SK-N-SH treated with all-trans-retinoic acid at 6 μM for 48 hours (cell line): ENCODE results near the gene ANGPTL5.
A peak's percentile ranks its signal among the peaks of the same experiment; 100 is the strongest.

Source experiments
- ATAC-seq: fragments of 200-7000 bp; cut with Tn5 transposase; 3 replicates; pipeline ENCODE4 v1.9.1; 2020; ENCODE audit warnings: mild to moderate bottlenecking, moderate library complexity
- ARNTL ChIP-seq: fragments of 450-650 bp; formaldehyde crosslinking; IDR thresholded peaks from 2 replicates; pipeline ENCODE4 v1.5.0; 2020; ENCODE audit warnings: low read depth, mild to moderate bottlenecking, moderate library complexity, borderline replicate concordance
- BACH2 ChIP-seq: fragments of 250-450 bp; sonication (Bioruptor Pico); IDR thresholded peaks from 2 replicates; pipeline ENCODE4 v1.9.0; 2021; ENCODE audit warnings: mild to moderate bottlenecking, borderline replicate concordance
- CREB5 ChIP-seq: fragments of 250-450 bp; sonication (Bioruptor Pico); IDR thresholded peaks from 2 replicates; pipeline ENCODE4 v1.5.1; 2020; ENCODE audit warnings: low read depth, mild to moderate bottlenecking, moderate library complexity
- CSDC2 ChIP-seq: fragments of 250-450 bp; sonication (Bioruptor Pico); IDR thresholded peaks from 2 replicates; pipeline ENCODE4 v1.5.0; 2020; ENCODE audit warnings: mild to moderate bottlenecking, moderate library complexity
- CSRNP3 ChIP-seq: fragments of 250-450 bp; sonication (Bioruptor Pico); IDR thresholded peaks from 2 replicates; pipeline ENCODE4 v1.5.1; 2021; ENCODE audit warnings: mild to moderate bottlenecking, moderate library complexity
- ESRRG ChIP-seq: fragments of 250-450 bp; sonication (Bioruptor Pico); IDR thresholded peaks from 2 replicates; pipeline ENCODE4 v1.6.1; 2021; ENCODE audit warnings: mild to moderate bottlenecking
- GLIS3 ChIP-seq: fragments of 250-450 bp; sonication (Bioruptor Pico); IDR thresholded peaks from 2 replicates; pipeline ENCODE4 v1.5.0; 2020; ENCODE audit warnings: mild to moderate bottlenecking, moderate library complexity
- ISL1 ChIP-seq: fragments of 250-450 bp; sonication (Bioruptor Pico); IDR thresholded peaks from 2 replicates; pipeline ENCODE4 v2.1.2; 2022; ENCODE audit warnings: mild to moderate bottlenecking, moderate library complexity
- OSR1 ChIP-seq: fragments of 250-450 bp; sonication (Bioruptor Pico); IDR thresholded peaks from 2 replicates; pipeline ENCODE4 v1.8.0; 2022; ENCODE audit warnings: moderate library complexity, mild to moderate bottlenecking, inconsistent platforms
- PATZ1 ChIP-seq: fragments of 250-450 bp; sonication (Bioruptor Pico); IDR thresholded peaks from 2 replicates; pipeline ENCODE4 v1.8.0; 2020; ENCODE audit warnings: mild to moderate bottlenecking, moderate library complexity, borderline replicate concordance
- POU6F1 ChIP-seq: fragments of 250-450 bp; sonication (Bioruptor Pico); IDR thresholded peaks from 2 replicates; pipeline ENCODE4 v1.8.0; 2021; ENCODE audit warnings: low read depth, mild to moderate bottlenecking, moderate library complexity, borderline replicate concordance
- PPARA ChIP-seq: fragments of 250-450 bp; sonication (Bioruptor Pico); IDR thresholded peaks from 2 replicates; pipeline ENCODE4 v1.5.0; 2020; ENCODE audit warnings: mild to moderate bottlenecking, borderline replicate concordance
- RARB ChIP-seq: fragments of 250-450 bp; sonication (Bioruptor Pico); IDR thresholded peaks from 2 replicates; pipeline ENCODE4 v1.8.0; 2021; ENCODE audit warnings: mild to moderate bottlenecking, moderate library complexity
- SNAI2 ChIP-seq: fragments of 250-450 bp; sonication (Bioruptor Pico); IDR thresholded peaks from 2 replicates; pipeline ENCODE4 v1.5.0; 2020; ENCODE audit warnings: mild to moderate bottlenecking, moderate library complexity
- TCF4 ChIP-seq: fragments of 250-450 bp; sonication (Bioruptor Pico); IDR thresholded peaks from 2 replicates; pipeline ENCODE4 v1.8.0; 2021; ENCODE audit warnings: mild to moderate bottlenecking, moderate library complexity, borderline replicate concordance
- TOX ChIP-seq: fragments of 250-450 bp; sonication (Bioruptor Pico); IDR thresholded peaks from 2 replicates; pipeline ENCODE4 v1.8.0; 2021; ENCODE audit warnings: mild to moderate bottlenecking, moderate library complexity, borderline replicate concordance
- TSHZ2 ChIP-seq: fragments of 250-450 bp; sonication (Bioruptor Pico); IDR thresholded peaks from 2 replicates; pipeline ENCODE4 v1.5.0; 2020; ENCODE audit warnings: mild to moderate bottlenecking, moderate library complexity
- ZC3H10 ChIP-seq: fragments of 250-450 bp; sonication (Bioruptor Pico); IDR thresholded peaks from 2 replicates; pipeline ENCODE4 v1.5.1; 2021; ENCODE audit warnings: mild to moderate bottlenecking, moderate library complexity
- ZFP3 ChIP-seq: fragments of 250-450 bp; sonication (Bioruptor Pico); IDR thresholded peaks from 2 replicates; pipeline ENCODE4 v1.5.0; 2020; ENCODE audit warnings: mild to moderate bottlenecking, moderate library complexity
- ZFP30 ChIP-seq: fragments of 450-650 bp; formaldehyde crosslinking; IDR thresholded peaks from 2 replicates; pipeline ENCODE4 v1.5.0; 2022; ENCODE audit warnings: mild to moderate bottlenecking, moderate library complexity
- ZNF565 ChIP-seq: fragments of 450-650 bp; formaldehyde crosslinking; conservative IDR thresholded peaks from 2 replicates; pipeline ENCODE4 v1.5.0; 2020; ENCODE audit warnings: low read depth, mild to moderate bottlenecking, moderate library complexity
- ZNF70 ChIP-seq: fragments of 450-650 bp; formaldehyde crosslinking; IDR thresholded peaks from 2 replicates; pipeline ENCODE4 v1.5.0; 2020; ENCODE audit warnings: mild to moderate bottlenecking, moderate library complexity
- ZNF8 ChIP-seq: fragments of 450-650 bp; formaldehyde crosslinking; IDR thresholded peaks from 2 replicates; pipeline ENCODE4 v1.5.0; 2020; ENCODE audit warnings: mild to moderate bottlenecking, moderate library complexity

Gene ANGPTL5

GRCh38 chr11:101907815-101908214 lies 8.5 kb downstream of the ANGPTL5 start:
- TF ChIP-seq CSDC2 (CRISPR knock-in tag) = no peak
- TF ChIP-seq SNAI2 (CRISPR knock-in tag) = no peak
- TF ChIP-seq OSR1 (CRISPR knock-in tag) = no peak
- no peak for TF ChIP-seq ZNF565 (CRISPR knock-in tag)
- TF ChIP-seq ZNF70 (CRISPR knock-in tag) = no peak
- no peak for TF ChIP-seq TSHZ2
- TF ChIP-seq TCF4 (CRISPR knock-in tag) = no peak
- no peak for TF ChIP-seq PPARA (CRISPR knock-in tag)
- TF ChIP-seq ARNTL = no peak
- TF ChIP-seq ZNF8 (CRISPR knock-in tag) = no peak
- no peak for TF ChIP-seq CREB5
- TF ChIP-seq ESRRG (CRISPR knock-in tag) = no peak
- no peak for TF ChIP-seq GLIS3 (CRISPR knock-in tag)
- TF ChIP-seq ZFP3 (CRISPR knock-in tag) = no peak
- no peak for TF ChIP-seq POU6F1 (CRISPR knock-in tag)
- TF ChIP-seq ZFP30 (CRISPR knock-in tag) = no peak
- TF ChIP-seq BACH2 (CRISPR knock-in tag) = no peak
- no peak for ATAC-seq

- no peak for TF ChIP-seq ESRRG (CRISPR knock-in tag)
- TF ChIP-seq ISL1 (CRISPR knock-in tag) = peak; percentile 72
- no peak for TF ChIP-seq RARB
- peak; percentile 57; the same call in 2 of the 3 replicates for ATAC-seq
Measured at GRCh38 chr11:101894505-101894904, 21.8 kb downstream of the ANGPTL5 start.

GRCh38 chr11:101889767-101890166 lies 26.6 kb downstream of the ANGPTL5 start:
- no peak; the same call in 2 of the 3 replicates for ATAC-seq
- TF ChIP-seq TOX (CRISPR knock-in tag) (no peak), PATZ1 (no peak), ESRRG (CRISPR knock-in tag) (no peak), PPARA (CRISPR knock-in tag) (no peak), BACH2 (CRISPR knock-in tag) (no peak), ZFP30 (CRISPR knock-in tag) (no peak), ZNF8 (CRISPR knock-in tag) (no peak), ZNF70 (CRISPR knock-in tag) (no peak), RARB (no peak), CSRNP3 (CRISPR knock-in tag) (no peak), ZC3H10 (CRISPR knock-in tag) (no peak), SNAI2 (CRISPR knock-in tag) (no peak), ARNTL (no peak), ISL1 (CRISPR knock-in tag) (no peak), ZNF565 (CRISPR knock-in tag) (no peak), GLIS3 (CRISPR knock-in tag) (no peak), POU6F1 (CRISPR knock-in tag) (no peak), TSHZ2 (no peak)
